T-cell (primary cell): ENCODE results near the gene B3GNT2. TPM values are rescaled to one million over a fixed set of nuclear protein-coding genes. Genes with fewer than 3 reads are reported as not detected.

Experiments
- ATAC-seq, 4 experiments: fragments of 200-7000 bp in 3 of 4; fragments of 150-1000 bp in 1 of 4; cut with Tn5 transposase; replicated peaks in 1 of 4; 1 replicate in 3 of 4; 2 replicates in 1 of 4; pipeline ENCODE4 v1.10.0; 2021; ENCODE audit warnings: moderate library complexity in 3 of 4, mild to moderate bottlenecking in 2 of 4, moderate number of reproducible peaks in 1 of 4
- CTCF ChIA-PET, 2 donors: fragments of 300-600 bp; sonication (Branson Sonifier 250); formaldehyde crosslinking; loops; one replicate each; lab custom pipeline; 2022; ENCODE audit warnings: antibody characterized with exemption in 2 of 2; lab: Charles Lee
- POLR2A ChIA-PET, 2 donors: fragments of 300-600 bp; sonication (Branson Sonifier 250); formaldehyde crosslinking; loops; one replicate each; lab custom pipeline; 2022; ENCODE audit warnings: antibody characterized with exemption in 2 of 2; lab: Charles Lee
- DNase-seq, 35 experiments: peaks; one replicate each; pipeline versions ENCODE4 v3.0.0 to v3.0.0-alpha.2; 2013 to 2023
- H3K27ac ChIP-seq: one replicate; pipeline ENCODE4 v1.5.1; 2013; ENCODE audit warnings: low read length
- H3K27me3 ChIP-seq, 2 experiments: replicated peaks in 1 of 2; 1 replicate in 1 of 2; 2 replicates in 1 of 2; pipeline versions ENCODE4 v1.6.1 to v1.7.0; 2013; ENCODE audit warnings: low read length in 1 of 2, mixed read lengths in 1 of 2; ENCODE audit not compliant: control insufficient read depth in 2 of 2, insufficient read depth in 2 of 2; ENCODE audit errors: extremely low read depth in 1 of 2
- H3K36me3 ChIP-seq, 2 donors: 1 replicate in 1 of 2; 2 replicates in 1 of 2; pipeline versions ENCODE4 v1.6.1 to v1.7.0; 2013; ENCODE audit warnings: low read length in 1 of 2; ENCODE audit not compliant: control insufficient read depth in 2 of 2, insufficient read depth in 1 of 2; ENCODE audit errors: extremely low read depth in 1 of 2
- H3K4me1 ChIP-seq, 2 experiments: 1 replicate in 1 of 2; 2 replicates in 1 of 2; pipeline versions ENCODE4 v1.6.1 to v1.7.0; 2013; ENCODE audit warnings: low read length in 2 of 2, mixed read lengths in 1 of 2; ENCODE audit not compliant: insufficient read depth in 2 of 2, control insufficient read depth in 1 of 2; ENCODE audit errors: extremely low read depth in 1 of 2
- H3K4me3 ChIP-seq, 2 donors: 1 replicate in 1 of 2; 2 replicates in 1 of 2; pipeline versions ENCODE4 v1.5.1 to v1.7.0; 2013; ENCODE audit warnings: mild to moderate bottlenecking in 2 of 2, low read length in 1 of 2, moderate library complexity in 1 of 2; ENCODE audit not compliant: control insufficient read depth in 1 of 2; ENCODE audit errors: extremely low read depth in 1 of 2
- H3K9me3 ChIP-seq: 2 replicates; pipeline ENCODE4 v1.7.0; 2013
- H3K27ac Mint-ChIP-seq, 2 donors: one replicate each; pipeline ENCODE4 v1.8.0; 2020 to 2021; ENCODE audit warnings: mild to moderate bottlenecking in 2 of 2, mixed read lengths in 2 of 2
- H3K27me3 Mint-ChIP-seq, 2 donors: one replicate each; pipeline ENCODE4 v1.8.0; 2021 to 2022; ENCODE audit warnings: mixed read lengths in 2 of 2
- H3K36me3 Mint-ChIP-seq: one replicate; pipeline ENCODE4 v1.8.0; 2021; ENCODE audit warnings: mixed read lengths
- H3K4me1 Mint-ChIP-seq, 3 donors: one replicate each; pipeline ENCODE4 v1.8.0; 2020 to 2022; ENCODE audit warnings: mixed read lengths in 3 of 3, mild to moderate bottlenecking in 1 of 3
- H3K4me3 Mint-ChIP-seq, 3 donors: one replicate each; pipeline ENCODE4 v1.8.0; 2020 to 2022; ENCODE audit warnings: mild to moderate bottlenecking in 3 of 3, mixed read lengths in 3 of 3, moderate library complexity in 3 of 3
- H3K9me3 Mint-ChIP-seq, 3 donors: one replicate each; pipeline ENCODE4 v1.8.0; 2020 to 2022; ENCODE audit warnings: mixed read lengths in 3 of 3
- WGBS: methylation state at CpG from one replicate; pipeline ENCODE4 v1.1.5; 2013; ENCODE audit warnings: missing lambda C conversion rate; ENCODE audit not compliant: insufficient coverage; 5-methylcytosine and 5-hydroxymethylcytosine counted together
- total RNA-seq, 35 experiments: library from RNA in 6 of 35; stranded (reverse) in 6 of 35; fragments of 120-200 nt in 1 of 35; gene quantifications; one replicate each; pipeline versions ENCODE4 v1.2.1 to v1.2.4 and lab custom pipeline; 2013 to 2026

Gene B3GNT2
- total RNA-seq, 5 donors from 2014 or later (not counting 1 experiment from before 2014, with no cell fraction given), result 20.9 to 47.3 (median 22.4) TPM

DNA sequence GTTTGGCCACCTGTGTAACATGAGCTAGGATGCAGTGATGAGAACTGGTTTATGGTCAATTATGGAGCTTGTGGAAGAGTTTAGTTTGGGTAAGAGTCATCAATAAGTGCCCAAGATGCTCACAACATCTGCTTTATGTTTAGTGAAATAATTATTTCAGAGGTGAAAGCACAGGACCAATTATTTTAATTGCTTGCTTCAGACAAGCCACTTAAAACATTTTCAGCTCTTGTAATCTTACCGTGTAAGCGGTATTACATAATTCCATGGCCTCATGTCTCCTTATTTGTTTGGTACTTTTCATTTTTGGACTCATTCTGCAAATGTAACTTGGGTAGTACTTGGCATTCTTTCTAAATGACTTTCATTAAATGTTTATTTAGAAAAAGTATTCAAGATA is 5.4 kb downstream of the B3GNT2 start:
- Histone ChIP-seq H3K36me3 (no peaks in the 10 kb centered on the region), H3K4me3 (no peak overlapping the region), H3K27ac (no peak overlapping the region), H3K27me3 (no peaks in the 10 kb centered on the region), H3K9me3 (no peaks in the 10 kb centered on the region), H3K4me1 (peaks cover 43 to 69% of the 10 kb centered on the region in 2 experiments)
- H3K36me3 Mint-ChIP-seq, result no peaks in the 10 kb centered on the region
- DNase-seq (no peak), ATAC-seq (no peak)
- peak overlapping the region; percentile 12 to 87 for H3K27ac Mint-ChIP-seq
- H3K4me1 Mint-ChIP-seq, result peaks cover 86 to 89% (median 89%) of the 10 kb centered on the region in 3 donors
- POLR2A ChIA-PET, result interaction anchor here (0.5 to 1.1 kb wide), 4 partner anchors 8 to 1033 kb away, joined by 3 to 12 read pairs (median 4); no protein-coding TSS in a partner anchor
- no CpG with 5 or more reads among the region's 2 CpGs for WGBS
- CTCF ChIA-PET, result interaction anchor here in 1 of 2 donors (0.9 to 1.1 kb wide), 2 partner anchors 8 to 13 kb away, joined by 3 read pairs; no protein-coding TSS in a partner anchor
- no peaks in the 10 kb centered on the region for H3K27me3 Mint-ChIP-seq
- peak overlapping the region in 2 of 3 donors; percentile 89 to 96 for H3K4me3 Mint-ChIP-seq
- H3K9me3 Mint-ChIP-seq, result no peaks in the 10 kb centered on the region

DNA sequence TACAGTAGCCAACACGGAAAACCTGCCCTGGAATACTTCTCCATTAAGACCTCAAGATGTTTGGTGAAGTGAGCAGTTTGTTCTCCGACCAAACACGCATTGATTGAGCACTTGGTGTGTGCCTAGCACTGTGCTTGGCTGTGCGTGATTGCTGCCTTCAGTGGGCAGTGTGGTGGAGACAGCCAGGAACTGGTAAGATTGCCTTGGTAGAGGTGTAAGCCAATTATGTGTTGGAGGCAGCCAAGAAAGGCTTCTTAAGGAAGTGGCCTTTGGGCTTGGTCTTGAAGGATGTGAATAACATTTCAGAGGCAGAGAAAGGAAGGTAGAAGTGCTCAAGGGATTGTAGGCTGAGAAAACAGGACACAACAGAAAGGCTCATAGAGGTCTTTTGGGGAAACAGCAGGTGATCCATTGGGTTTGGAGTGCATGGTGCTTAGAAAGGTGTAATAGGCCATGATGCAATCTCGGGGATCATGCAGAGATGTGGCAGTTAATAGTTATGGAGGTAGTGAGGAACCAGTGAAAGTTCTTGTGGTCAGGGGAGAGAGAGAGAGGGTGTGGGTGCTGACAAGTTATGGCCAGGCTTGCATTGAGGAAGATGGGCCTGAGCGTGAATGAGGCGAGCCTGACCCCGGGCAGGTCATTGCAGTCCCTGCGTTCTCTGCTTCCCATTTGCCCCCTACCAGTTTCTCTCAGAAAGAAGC is 6.3 kb downstream of the B3GNT2 start:
- no peaks in the 10 kb centered on the region for H3K27me3 Mint-ChIP-seq
- Histone ChIP-seq H3K9me3 (no peaks in the 10 kb centered on the region), H3K4me3 (no peak overlapping the region), H3K27me3 (no peaks in the 10 kb centered on the region), H3K36me3 (no peaks in the 10 kb centered on the region), H3K27ac (peak overlapping the region; percentile 4), H3K4me1 (peaks cover 43 to 72% of the 10 kb centered on the region in 2 experiments)
- 65% methylated on average over 4 of the region's 9 CpGs for WGBS
- H3K4me1 Mint-ChIP-seq, result peaks cover 95 to 98% (median 97%) of the 10 kb centered on the region in 3 donors
- ATAC-seq (no peak), DNase-seq (no peak)
- H3K36me3 Mint-ChIP-seq, result peaks cover 7% of the 10 kb centered on the region
- ChIA-PET POLR2A (interaction anchor here in 1 of 2 donors (0.6 to 1.1 kb wide), 2 partner anchors 93 to 494 kb away, joined by 3 to 12 read pairs; no protein-coding TSS in a partner anchor), CTCF (no interaction called here)
- H3K27ac Mint-ChIP-seq, result peak overlapping the region; percentile 26 to 71
- H3K9me3 Mint-ChIP-seq, result no peaks in the 10 kb centered on the region
- H3K4me3 Mint-ChIP-seq, result peak overlapping the region; percentile 2 to 96 (median 10)

DNA sequence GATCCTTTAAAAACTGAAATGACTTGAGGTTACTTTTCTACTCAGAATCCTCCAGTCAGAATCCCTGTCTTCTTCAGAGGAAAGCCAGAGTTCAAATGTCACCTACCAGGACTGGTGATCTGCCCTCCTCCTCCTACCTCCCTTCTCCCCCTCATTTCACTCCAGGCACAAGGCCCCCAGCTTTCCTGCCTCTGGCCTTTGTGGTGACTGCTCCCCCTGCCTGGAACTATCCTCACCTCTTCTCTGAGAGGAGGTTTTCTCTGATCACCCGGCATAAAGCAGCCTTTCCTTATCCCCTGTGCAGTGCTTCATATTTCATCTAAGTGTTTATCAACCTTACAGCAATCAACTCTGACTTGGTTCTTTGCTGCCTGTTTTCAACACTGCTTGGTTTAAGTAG is 6.8 kb downstream of the B3GNT2 start:
- DNase-seq (no peak), ATAC-seq (no peak)
- ChIA-PET CTCF (no interaction called here), POLR2A (interaction anchor here (0.6 to 1.0 kb wide), 2 partner anchors 10 to 493 kb away, joined by 3 read pairs; no protein-coding TSS in a partner anchor)
- no peaks in the 10 kb centered on the region for H3K9me3 ChIP-seq
- H3K4me1 Mint-ChIP-seq, result peaks cover 97 to 100% (median 98%) of the 10 kb centered on the region in 3 donors
- peaks cover 43 to 73% of the 10 kb centered on the region in 2 experiments for H3K4me1 ChIP-seq
- H3K27me3 Mint-ChIP-seq, result no peaks in the 10 kb centered on the region
- peaks cover 10% of the 10 kb centered on the region for H3K36me3 Mint-ChIP-seq
- H3K36me3 ChIP-seq, result no peaks in the 10 kb centered on the region
- H3K4me3 Mint-ChIP-seq, result peak overlapping the region in 1 of 3 donors; percentile 96
- no peaks in the 10 kb centered on the region for H3K9me3 Mint-ChIP-seq
- H3K4me3 ChIP-seq, result no peak overlapping the region
- WGBS, result no CpG with 5 or more reads among the region's 1 CpG
- peak overlapping the region; percentile 4 for H3K27ac ChIP-seq
- peak overlapping the region; percentile 61 to 79 for H3K27ac Mint-ChIP-seq
- no peaks in the 10 kb centered on the region for H3K27me3 ChIP-seq

DNA sequence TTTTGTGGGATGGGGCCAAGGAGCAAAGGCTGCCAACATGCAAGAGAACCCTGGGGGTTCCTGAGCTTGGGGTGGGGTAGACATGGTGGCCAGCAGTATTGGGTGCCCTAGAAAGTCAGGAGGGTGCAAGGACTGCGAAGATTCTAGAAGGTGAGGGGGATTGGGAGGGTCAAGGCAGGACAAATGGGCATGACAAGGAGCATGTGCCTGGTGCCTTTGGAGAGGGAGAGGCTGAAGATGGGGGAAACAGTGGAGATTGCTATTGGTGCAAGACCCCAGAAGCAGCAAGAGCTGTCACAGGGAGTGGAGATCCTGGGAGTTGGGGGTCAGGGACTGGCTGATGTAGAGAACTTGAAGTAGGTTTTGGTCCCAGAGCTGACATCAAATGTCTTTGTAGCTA is 7.5 kb downstream of the B3GNT2 start:
- Histone ChIP-seq H3K27me3 (no peaks in the 10 kb centered on the region), H3K4me1 (peaks cover 39 to 74% of the 10 kb centered on the region in 2 experiments), H3K9me3 (no peaks in the 10 kb centered on the region), H3K4me3 (no peak overlapping the region), H3K36me3 (no peaks in the 10 kb centered on the region), H3K27ac (no peak overlapping the region)
- Mint-ChIP-seq H3K27ac (peak overlapping the region; percentile 61 to 79), H3K36me3 (peaks cover 13% of the 10 kb centered on the region), H3K27me3 (no peaks in the 10 kb centered on the region), H3K9me3 (no peaks in the 10 kb centered on the region), H3K4me1 (peaks cover 97 to 100% (median 98%) of the 10 kb centered on the region in 3 donors), H3K4me3 (peak overlapping the region in 1 of 3 donors; percentile 96)
- 93% methylated on average over 1 of the region's 1 CpG for WGBS
- ATAC-seq (no peak), DNase-seq (no peak)
- ChIA-PET CTCF (interaction anchor here in 1 of 2 donors (0.6 kb wide), 1 partner anchor 12 kb away, joined by 3 read pairs; no protein-coding TSS in a partner anchor), POLR2A (interaction anchor here in 1 of 2 donors (1.0 kb wide), 1 partner anchor 9 kb away, joined by 3 read pairs; no protein-coding TSS in a partner anchor)

DNA sequence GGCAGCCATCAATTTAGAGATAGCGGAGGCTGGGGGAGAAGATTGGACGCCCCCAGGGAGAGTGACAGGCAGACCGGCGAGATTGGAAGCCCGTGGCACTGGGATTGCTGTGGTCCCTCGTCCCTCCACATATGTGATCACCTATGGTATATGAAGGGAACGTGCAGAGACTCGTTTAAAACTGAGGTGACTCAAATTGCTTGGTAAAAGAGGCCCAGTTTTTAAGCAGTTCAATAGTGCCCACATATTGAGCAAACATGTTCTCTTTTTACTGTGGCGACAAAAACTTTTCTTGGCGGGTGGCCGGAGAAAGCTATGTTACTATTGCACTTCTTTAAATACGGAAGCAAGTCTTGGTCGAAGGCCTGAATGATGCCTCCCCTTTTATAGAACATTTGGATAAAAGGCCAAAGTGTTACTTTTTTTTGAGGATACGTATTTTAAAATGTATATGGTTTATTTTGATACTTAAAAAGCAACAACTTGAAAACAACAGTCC is 9.1 kb downstream of the B3GNT2 start:
- peak overlapping the region; percentile 9 to 76 for H3K27ac Mint-ChIP-seq
- Histone ChIP-seq H3K36me3 (no peaks in the 10 kb centered on the region), H3K4me3 (no peak overlapping the region), H3K9me3 (no peaks in the 10 kb centered on the region), H3K4me1 (peaks cover 27 to 77% of the 10 kb centered on the region in 2 experiments), H3K27me3 (no peaks in the 10 kb centered on the region), H3K27ac (no peak overlapping the region)
- DNase-seq (no peak), ATAC-seq (no peak)
- 86% methylated on average over 5 of the region's 14 CpGs for WGBS
- no peaks in the 10 kb centered on the region for H3K27me3 Mint-ChIP-seq
- ChIA-PET CTCF (no interaction called here), POLR2A (no interaction called here)
- peaks cover 94 to 100% (median 99%) of the 10 kb centered on the region in 3 donors for H3K4me1 Mint-ChIP-seq
- H3K4me3 Mint-ChIP-seq, result peak overlapping the region in 1 of 3 donors; percentile 38
- no peaks in the 10 kb centered on the region for H3K9me3 Mint-ChIP-seq
- H3K36me3 Mint-ChIP-seq, result peaks cover 19% of the 10 kb centered on the region

DNA sequence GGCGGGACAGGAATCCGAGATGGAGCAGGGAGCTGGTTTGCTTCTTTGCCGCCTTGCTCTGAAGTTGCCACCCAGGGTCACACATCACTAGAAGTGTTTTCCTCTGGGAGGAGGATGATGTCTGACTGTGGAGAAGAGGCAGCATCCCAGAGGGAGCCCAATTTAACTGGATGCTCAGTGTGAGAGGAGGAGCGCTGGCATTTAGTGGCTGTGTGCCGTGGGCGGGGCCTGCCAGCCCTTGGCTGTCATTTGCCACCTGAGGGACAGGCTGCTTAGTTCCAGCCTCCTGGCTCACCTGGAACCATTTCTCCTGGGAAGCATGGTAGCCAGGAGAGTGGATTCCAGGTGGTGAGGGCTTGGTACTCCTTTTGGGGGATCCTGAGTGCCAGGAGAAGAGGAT is 9.6 kb downstream of the B3GNT2 start:
- Mint-ChIP-seq H3K4me3 (peak overlapping the region in 1 of 3 donors; percentile 38), H3K27ac (no peak overlapping the region), H3K9me3 (no peaks in the 10 kb centered on the region), H3K36me3 (peaks cover 21% of the 10 kb centered on the region), H3K27me3 (no peaks in the 10 kb centered on the region), H3K4me1 (peaks cover 94 to 98% (median 97%) of the 10 kb centered on the region in 3 donors)
- Histone ChIP-seq H3K4me1 (peaks cover 22 to 77% of the 10 kb centered on the region in 2 experiments), H3K27ac (no peak overlapping the region), H3K9me3 (no peaks in the 10 kb centered on the region), H3K4me3 (no peak overlapping the region), H3K36me3 (no peaks in the 10 kb centered on the region), H3K27me3 (no peaks in the 10 kb centered on the region)
- 100% methylated on average over 2 of the region's 6 CpGs for WGBS
- no peak for DNase-seq
- no peak for ATAC-seq
- CTCF ChIA-PET, result no interaction called here
- POLR2A ChIA-PET, result no interaction called here
